T47D (cell line): Measurements from ENCODE around the gene UNC5C.
"Not testable (repeated sequence)": the region's sequence is repeated elsewhere in the genome, so short reads cannot be mapped to it uniquely, and the experiment has no call there.

ENCODE experiments used
- DNase-seq, 2 experiments: peaks; one replicate each; pipeline versions ENCODE4 v3.0.0 to v3.0.0-alpha.2; 2011 to 2012; ENCODE audit warnings: low read depth in 1 of 2, low spot score in 1 of 2
- JUND ChIP-seq: IDR thresholded peaks from 2 replicates; pipeline ENCODE4 v1.6.1; 2012; ENCODE audit warnings: low read depth
- in situ Hi-C: cut with HindIII; loops from 2 replicates; pipeline ENCODE4 v1.10.0; 2016; ENCODE audit warnings: low sequenced_read_pairs, low pct_unique_long_range_greater_than_20kb

The UNC5C gene

DNA sequence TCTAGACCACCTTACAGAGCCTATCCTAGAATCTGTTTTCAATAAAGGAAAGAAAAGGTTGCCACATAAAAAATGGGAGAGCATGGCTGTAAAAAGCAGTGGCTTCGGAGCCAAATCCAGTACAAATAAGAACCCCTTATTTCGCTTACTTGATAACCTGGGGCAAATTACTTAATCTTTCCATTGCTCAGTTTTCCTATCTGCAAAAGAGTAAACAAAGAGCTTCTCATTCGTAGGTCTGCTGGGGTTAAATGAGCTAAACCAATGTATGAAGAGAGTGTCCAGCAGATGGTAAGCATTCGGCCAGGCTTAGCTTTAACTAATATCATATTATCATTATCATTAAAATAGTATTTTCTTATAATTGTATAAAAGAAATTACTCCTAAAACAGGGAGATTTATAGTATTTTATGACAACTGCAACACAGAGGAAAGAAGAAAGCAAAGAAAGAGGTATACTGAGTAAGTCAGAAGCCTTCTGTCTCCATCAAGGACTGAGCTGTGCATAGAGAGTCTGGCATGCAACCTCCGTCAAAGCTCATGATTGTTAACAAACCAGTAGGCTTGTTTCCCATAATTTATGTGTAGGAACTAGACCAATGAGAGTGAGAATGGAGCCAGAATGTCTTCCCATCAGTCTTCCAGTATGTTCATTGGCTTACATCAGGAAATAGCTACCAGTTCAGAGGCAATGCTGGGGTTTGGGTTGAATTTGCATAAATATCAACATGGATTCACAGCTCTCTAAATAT is 364.9 kb downstream of the UNC5C start:
- DNase-seq: no peak
- in situ Hi-C loops: no loop called here
- TF ChIP-seq JUND: no peak

DNA sequence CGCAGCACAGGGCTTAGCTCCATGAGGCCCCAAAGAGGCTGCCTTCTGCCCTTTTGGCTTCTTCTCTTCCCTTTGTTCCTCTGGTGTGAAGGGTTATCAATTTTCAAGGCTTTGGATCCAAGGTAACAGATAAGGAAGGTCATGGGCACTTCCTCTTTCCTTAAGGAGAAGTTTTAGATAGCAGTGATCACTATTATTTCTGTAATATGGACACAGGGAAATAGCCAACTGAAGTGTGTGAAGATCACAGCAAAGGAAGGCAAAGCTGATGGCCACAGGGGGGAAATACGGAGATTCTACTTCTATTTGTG is 366.8 kb downstream of the UNC5C start:
- DNase-seq: no peak
- no peak for TF ChIP-seq JUND
- in situ Hi-C loops: no loop called here

GRCh38 chr4:95181243-95181995 is 367.4 kb downstream of the UNC5C start:
- DNase-seq: no peak
- in situ Hi-C loops: no loop called here
- TF ChIP-seq JUND: no peak

GRCh38 chr4:95180531-95181242 is 368.1 kb downstream of the UNC5C start:
- no peak for DNase-seq

GRCh38 chr4:95178938-95179337 is 369.8 kb downstream of the UNC5C start:
- TF ChIP-seq JUND: no peak
- in situ Hi-C loops: no loop called here
- DNase-seq: no peak

More at GRCh38 chr4:95180531-95181242, 368.1 kb downstream of the UNC5C start:
- in situ Hi-C loops: no loop called here
- TF ChIP-seq JUND: no peak

GRCh38 chr4:95171377-95171776 is 377.4 kb downstream of the UNC5C start:
- in situ Hi-C loops, DNase-seq: not testable (repeated sequence)

- no peak for TF ChIP-seq JUND
- no peak for DNase-seq
- in situ Hi-C loops: no loop called here
Measured at GRCh38 chr4:95170176-95170575, 378.6 kb downstream of the UNC5C start.

DNA sequence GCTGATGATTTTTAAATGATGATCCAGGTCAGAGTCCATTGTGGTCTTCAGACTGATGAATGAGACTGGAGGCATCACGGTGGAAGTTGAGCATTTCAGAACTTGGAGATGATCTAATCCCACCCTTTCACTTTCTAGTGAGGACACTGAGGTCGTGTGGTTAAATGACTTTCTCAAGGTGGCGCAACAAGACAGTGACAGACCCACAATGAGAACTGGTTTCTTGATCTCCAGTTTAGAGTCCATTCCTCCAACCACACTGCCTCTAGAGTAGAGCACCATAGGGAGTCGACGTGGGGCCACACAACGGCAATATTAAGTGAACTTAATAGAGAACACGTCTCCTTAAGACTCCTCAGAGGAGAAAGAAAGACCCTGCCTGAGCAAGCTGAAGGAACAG is 381.0 kb downstream of the UNC5C start:
- TF ChIP-seq JUND: no peak
- in situ Hi-C loops: no loop called here
- peak in 1 of 2 experiments; percentile 30 for DNase-seq

- TF ChIP-seq JUND: no peak
- DNase-seq: peak; percentile 39 to 76
- in situ Hi-C loops: no loop called here
Measured at GRCh38 chr4:95165926-95166524, 382.7 kb downstream of the UNC5C start.

GRCh38 chr4:95162867-95163266 is 385.9 kb downstream of the UNC5C start:
- no peak for TF ChIP-seq JUND
- in situ Hi-C loops: no loop called here
- DNase-seq: no peak

- DNase-seq: no peak
- in situ Hi-C loops: no loop called here
- no peak for TF ChIP-seq JUND
Measured at GRCh38 chr4:95161781-95162469, 386.8 kb downstream of the UNC5C start.

- TF ChIP-seq JUND: no peak
Measured at GRCh38 chr4:95159384-95159783, 389.4 kb downstream of the UNC5C start.

DNA sequence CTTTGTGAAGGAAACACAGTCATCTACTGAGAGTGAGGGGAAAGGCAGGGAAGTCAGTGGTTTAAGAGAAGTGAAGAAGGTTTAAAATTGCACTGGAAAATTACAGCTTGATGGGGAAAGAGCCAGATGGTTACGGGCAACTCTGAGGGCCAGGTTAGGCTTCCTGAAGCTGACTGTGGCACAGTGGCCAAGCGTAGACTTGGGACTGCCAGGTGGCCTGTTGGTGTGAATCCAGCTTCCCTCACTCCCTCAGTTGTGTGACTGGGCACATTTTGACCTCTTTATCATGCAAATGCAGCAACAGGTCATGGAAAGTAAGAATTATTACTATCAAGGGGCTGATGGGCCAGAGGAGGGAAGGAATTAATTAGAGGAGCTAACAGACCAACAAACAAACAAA is 390.1 kb downstream of the UNC5C start:
- DNase-seq: no peak
- in situ Hi-C loops: no loop called here
- no peak for TF ChIP-seq JUND

More at GRCh38 chr4:95159384-95159783, 389.4 kb downstream of the UNC5C start:
- in situ Hi-C loops: no loop called here
- DNase-seq: no peak
